ENCODE data around the gene SLAMF9.

Gene SLAMF9

GRCh38 chr1:159973350-159973940 lies 19.4 kb upstream of the SLAMF9 start:
- Histone ChIP-seq H3K4me1 (no peaks in the 10 kb centered on the region), H2AFZ (no peak overlapping the region), H3K4me3 (ENCODE audit: low read depth, low read length) (no peak overlapping the region), H3K27ac (no peak overlapping the region), H3K36me3 (ENCODE audit: control insufficient read depth, insufficient read depth, low read length) (no peaks in the 10 kb centered on the region), H3K9ac (no peak overlapping the region), H3K9me3 (ENCODE audit: control insufficient read depth, low read length) (no peaks in the 10 kb centered on the region), H3K4me2 (ENCODE audit: low read length) (no peak overlapping the region), H3K27me3 (ENCODE audit: control insufficient read depth, insufficient read depth, low read length) (no peaks in the 10 kb centered on the region), H3K79me2 (no peaks in the 10 kb centered on the region)
- no peak for TF ChIP-seq CTCF (IDR thresholded peaks at IDR 0.05)

GRCh38 chr1:159972443-159973205 lies 18.6 kb upstream of the SLAMF9 start:
- H3K27me3 ChIP-seq (ENCODE audit: control insufficient read depth, insufficient read depth, low read length): no peaks in the 10 kb centered on the region
- no peaks in the 10 kb centered on the region for H3K36me3 ChIP-seq (ENCODE audit: control insufficient read depth, insufficient read depth, low read length)
- H3K9ac ChIP-seq: no peak overlapping the region
- H3K4me3 ChIP-seq (ENCODE audit: low read depth, low read length): no peak overlapping the region
- H3K79me2 ChIP-seq: no peaks in the 10 kb centered on the region
- no peaks in the 10 kb centered on the region for H3K9me3 ChIP-seq (ENCODE audit: control insufficient read depth, low read length)
- no peak overlapping the region for H3K4me2 ChIP-seq (ENCODE audit: low read length)
- no peak overlapping the region for H3K27ac ChIP-seq
- H3K4me1 ChIP-seq: no peaks in the 10 kb centered on the region
- TF ChIP-seq CTCF (IDR thresholded peaks at IDR 0.05): no peak
- no peak overlapping the region for H2AFZ ChIP-seq

- H3K9ac ChIP-seq: no peak overlapping the region
- H3K4me1 ChIP-seq: no peaks in the 10 kb centered on the region
- H3K9me3 ChIP-seq (ENCODE audit: control insufficient read depth, low read length): no peaks in the 10 kb centered on the region
- H3K4me3 ChIP-seq (ENCODE audit: low read depth, low read length): no peak overlapping the region
- no peak overlapping the region for H2AFZ ChIP-seq
- no peaks in the 10 kb centered on the region for H3K79me2 ChIP-seq
- H3K27ac ChIP-seq: no peak overlapping the region
- TF ChIP-seq CTCF (IDR thresholded peaks at IDR 0.05): no peak
- H3K27me3 ChIP-seq (ENCODE audit: control insufficient read depth, insufficient read depth, low read length): no peaks in the 10 kb centered on the region
- no peak overlapping the region for H3K4me2 ChIP-seq (ENCODE audit: low read length)
- no peaks in the 10 kb centered on the region for H3K36me3 ChIP-seq (ENCODE audit: control insufficient read depth, insufficient read depth, low read length)
Observed at GRCh38 chr1:159970932-159971342, 16.9 kb upstream of the SLAMF9 start.

- no peak overlapping the region for H2AFZ ChIP-seq
- H3K4me3 ChIP-seq (ENCODE audit: low read depth, low read length): no peak overlapping the region
- no peaks in the 10 kb centered on the region for H3K79me2 ChIP-seq
- no peak overlapping the region for H3K9ac ChIP-seq
- no peaks in the 10 kb centered on the region for H3K4me1 ChIP-seq
- H3K27me3 ChIP-seq (ENCODE audit: control insufficient read depth, insufficient read depth, low read length): no peaks in the 10 kb centered on the region
- no peak overlapping the region for H3K27ac ChIP-seq
- no peaks in the 10 kb centered on the region for H3K36me3 ChIP-seq (ENCODE audit: control insufficient read depth, insufficient read depth, low read length)
- no peak for TF ChIP-seq CTCF (IDR thresholded peaks at IDR 0.05)
- no peaks in the 10 kb centered on the region for H3K9me3 ChIP-seq (ENCODE audit: control insufficient read depth, low read length)
- H3K4me2 ChIP-seq (ENCODE audit: low read length): no peak overlapping the region
Observed at GRCh38 chr1:159968901-159969300, 14.9 kb upstream of the SLAMF9 start.

- H3K4me1 ChIP-seq: no peaks in the 10 kb centered on the region
- no peak overlapping the region for H2AFZ ChIP-seq
- no peaks in the 10 kb centered on the region for H3K36me3 ChIP-seq (ENCODE audit: control insufficient read depth, insufficient read depth, low read length)
- H3K79me2 ChIP-seq: no peaks in the 10 kb centered on the region
- TF ChIP-seq CTCF (IDR thresholded peaks at IDR 0.05): no peak
- H3K27ac ChIP-seq: no peak overlapping the region
- H3K4me2 ChIP-seq (ENCODE audit: low read length): no peak overlapping the region
- H3K9ac ChIP-seq: no peak overlapping the region
- no peak overlapping the region for H3K4me3 ChIP-seq (ENCODE audit: low read depth, low read length)
- no peaks in the 10 kb centered on the region for H3K27me3 ChIP-seq (ENCODE audit: control insufficient read depth, insufficient read depth, low read length)
- no peaks in the 10 kb centered on the region for H3K9me3 ChIP-seq (ENCODE audit: control insufficient read depth, low read length)
Observed at GRCh38 chr1:159965263-159965662, 11.2 kb upstream of the SLAMF9 start.
